Lower lobe of right lung (tissue), 2 donors: Measurements from ENCODE around the gene CCDC146. TPM values are rescaled to one million over a fixed set of nuclear protein-coding genes. Genes with fewer than 3 reads are reported as not detected.

Source experiments
- ATAC-seq, 2 donors: fragments of 200-7000 bp; cut with Tn5 transposase; one replicate each; pipeline ENCODE4 v1.9.1; 2020 to 2022; ENCODE audit warnings: mild to moderate bottlenecking in 2 of 2, moderate library complexity in 2 of 2
- DNase-seq: peaks from one replicate; pipeline ENCODE4 v3.0.0-alpha.2; 2020
- H3K27ac ChIP-seq: fragments of 200-600 bp; one replicate; pipeline ENCODE4 v1.8.0; 2022
- H3K27me3 ChIP-seq: fragments of 200-600 bp; one replicate; pipeline ENCODE4 v1.8.0; 2022; ENCODE audit warnings: low read depth
- H3K36me3 ChIP-seq: fragments of 200-600 bp; one replicate; pipeline ENCODE4 v1.8.0; 2022; ENCODE audit warnings: mild to moderate bottlenecking
- H3K4me1 ChIP-seq: fragments of 200-600 bp; one replicate; pipeline ENCODE4 v1.8.0; 2022
- H3K4me3 ChIP-seq: fragments of 200-600 bp; one replicate; pipeline ENCODE4 v1.8.0; 2022; ENCODE audit warnings: mild to moderate bottlenecking
- H3K9me3 ChIP-seq: fragments of 200-600 bp; one replicate; pipeline ENCODE4 v1.8.0; 2022
- intact Hi-C: fragments of 100-400 bp; cut with DNase I; formaldehyde crosslinking; loops from one replicate; pipeline ENCODE4 v1.11.0; 2022
- total RNA-seq: library from RNA; stranded (reverse); fragmentation: NEBNext Ultra II Directional; extraction: Animal tissue kit (Norgen Biotek cat#: 25700); gene quantifications from one replicate; pipeline ENCODE4 v1.2.1, GENCODE V29; 2021
- TF ChIP-seq, protein P1 (sequence below): fragments of 200-600 bp; IDR thresholded peaks from one replicate; pipeline ENCODE4 v1.8.0; 2022; ENCODE audit warnings: antibody characterized with exemption, mild to moderate bottlenecking
- donor health status: DM: no; HTN: yes; CAD: no; lungs with severe emphysema.

Gene CCDC146
- total RNA-seq, 1 donor from 2014 or later = 17.3 TPM

GRCh38 chr7:77284616-77285015, 162.2 kb downstream of the CCDC146 start:
- Histone ChIP-seq H3K36me3 (no peaks in the 10 kb centered on the region), H3K4me3 (no peak overlapping the region), H3K27ac (no peak overlapping the region), H3K9me3 (no peaks in the 10 kb centered on the region), H3K27me3 (no peaks in the 10 kb centered on the region), H3K4me1 (peaks cover 8% of the 10 kb centered on the region)
- TF ChIP-seq, protein P1, sequence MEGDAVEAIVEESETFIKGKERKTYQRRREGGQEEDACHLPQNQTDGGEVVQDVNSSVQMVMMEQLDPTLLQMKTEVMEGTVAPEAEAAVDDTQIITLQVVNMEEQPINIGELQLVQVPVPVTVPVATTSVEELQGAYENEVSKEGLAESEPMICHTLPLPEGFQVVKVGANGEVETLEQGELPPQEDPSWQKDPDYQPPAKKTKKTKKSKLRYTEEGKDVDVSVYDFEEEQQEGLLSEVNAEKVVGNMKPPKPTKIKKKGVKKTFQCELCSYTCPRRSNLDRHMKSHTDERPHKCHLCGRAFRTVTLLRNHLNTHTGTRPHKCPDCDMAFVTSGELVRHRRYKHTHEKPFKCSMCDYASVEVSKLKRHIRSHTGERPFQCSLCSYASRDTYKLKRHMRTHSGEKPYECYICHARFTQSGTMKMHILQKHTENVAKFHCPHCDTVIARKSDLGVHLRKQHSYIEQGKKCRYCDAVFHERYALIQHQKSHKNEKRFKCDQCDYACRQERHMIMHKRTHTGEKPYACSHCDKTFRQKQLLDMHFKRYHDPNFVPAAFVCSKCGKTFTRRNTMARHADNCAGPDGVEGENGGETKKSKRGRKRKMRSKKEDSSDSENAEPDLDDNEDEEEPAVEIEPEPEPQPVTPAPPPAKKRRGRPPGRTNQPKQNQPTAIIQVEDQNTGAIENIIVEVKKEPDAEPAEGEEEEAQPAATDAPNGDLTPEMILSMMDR = no peak
- DNase-seq (no peak), ATAC-seq (no peak)
- intact Hi-C loops = no loop called here

DNA sequence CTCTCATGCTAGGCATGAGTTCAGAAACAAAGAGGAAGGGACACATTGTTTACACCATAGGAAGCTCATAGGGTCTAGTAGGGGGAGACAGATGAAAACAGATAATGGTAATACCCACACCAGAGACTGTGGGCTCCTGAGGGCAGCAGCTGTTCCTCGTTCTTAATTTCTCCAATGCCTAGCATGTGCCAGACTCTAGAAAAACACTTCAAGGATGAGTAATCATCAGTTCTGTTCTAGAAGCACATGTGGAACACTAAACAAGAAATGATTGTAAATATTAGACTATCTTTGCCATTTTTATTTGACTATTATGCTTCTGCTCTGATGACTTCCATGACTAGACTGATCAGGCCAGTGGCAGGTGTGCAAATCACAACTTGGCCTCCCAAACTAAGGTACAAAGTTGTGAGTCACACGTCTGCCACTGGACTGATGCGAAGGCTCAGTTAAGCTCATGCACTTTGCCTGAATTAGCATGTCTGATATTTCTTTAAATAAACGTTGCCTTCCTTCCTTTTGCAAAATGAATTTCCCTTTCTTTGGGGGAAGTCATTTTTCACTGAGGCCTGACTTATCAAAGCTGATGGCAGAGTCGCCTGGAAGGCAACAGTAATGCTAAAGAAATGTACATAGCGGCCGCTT, 166.4 kb downstream of the CCDC146 start:
- TF ChIP-seq, protein P1 = no peak
- H3K4me1 ChIP-seq = peaks cover 8% of the 10 kb centered on the region
- no peaks in the 10 kb centered on the region for H3K9me3 ChIP-seq
- ATAC-seq = no peak
- no peak for DNase-seq
- no peaks in the 10 kb centered on the region for H3K27me3 ChIP-seq
- intact Hi-C loops = no loop called here
- no peaks in the 10 kb centered on the region for H3K36me3 ChIP-seq
- no peak overlapping the region for H3K27ac ChIP-seq
- no peak overlapping the region for H3K4me3 ChIP-seq

DNA sequence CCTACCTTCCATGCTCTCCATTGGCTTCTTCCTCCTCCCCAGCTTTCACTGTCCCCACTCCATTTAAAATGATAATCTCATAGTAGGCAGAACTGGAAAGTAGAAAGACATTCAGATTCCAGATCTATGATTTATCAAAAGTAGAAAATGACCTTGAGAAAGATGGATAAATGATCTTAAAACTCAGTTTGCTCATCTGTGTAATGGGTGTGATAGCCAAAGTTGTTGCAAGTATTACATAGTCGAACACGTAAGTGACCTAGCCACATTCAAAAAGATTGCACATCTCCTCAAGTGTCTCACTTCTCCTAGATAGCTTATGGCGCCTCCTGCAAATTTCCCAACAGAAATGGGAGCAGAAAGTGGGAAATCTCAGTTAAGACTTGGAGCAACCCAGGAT, 167.0 kb downstream of the CCDC146 start:
- Histone ChIP-seq H3K27me3 (no peaks in the 10 kb centered on the region), H3K4me1 (peaks cover 8% of the 10 kb centered on the region), H3K27ac (no peak overlapping the region)

GRCh38 chr7:77290425-77290824, 168.0 kb downstream of the CCDC146 start:
- ATAC-seq = no peak
- Histone ChIP-seq H3K36me3 (no peaks in the 10 kb centered on the region), H3K4me3 (no peak overlapping the region), H3K27ac (no peak overlapping the region), H3K9me3 (no peaks in the 10 kb centered on the region), H3K27me3 (no peaks in the 10 kb centered on the region), H3K4me1 (peaks cover 8% of the 10 kb centered on the region)
- intact Hi-C loops = no loop called here
- TF ChIP-seq, protein P1 = no peak
- DNase-seq = no peak

More for the DNA sequence above, 167.0 kb downstream of the CCDC146 start:
- Histone ChIP-seq H3K4me3 (no peak overlapping the region), H3K36me3 (no peaks in the 10 kb centered on the region), H3K9me3 (no peaks in the 10 kb centered on the region)
- TF ChIP-seq, protein P1 = no peak
- intact Hi-C loops = no loop called here
- DNase-seq = no peak
- no peak for ATAC-seq

DNA sequence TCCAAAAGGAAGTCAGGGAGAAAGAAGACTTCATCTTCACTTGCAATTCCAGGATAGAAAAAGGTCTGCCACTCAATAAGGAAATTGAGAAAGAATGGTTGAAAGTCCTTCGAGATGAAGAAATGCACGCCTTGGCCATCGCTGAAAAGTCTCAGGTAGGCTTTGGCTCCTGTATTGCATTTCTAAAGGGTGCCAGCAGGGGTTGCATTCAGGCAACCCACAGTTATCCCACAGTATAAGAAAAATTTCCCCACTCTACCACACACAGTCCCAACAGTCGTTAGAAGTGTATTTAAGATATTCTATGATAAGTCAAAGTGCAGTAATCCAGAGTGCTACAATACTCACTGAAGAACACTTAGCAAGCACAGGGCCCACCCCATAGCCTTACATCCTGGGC, 170.6 kb downstream of the CCDC146 start:
- Histone ChIP-seq H3K4me1 (peaks cover 8% of the 10 kb centered on the region), H3K9me3 (peaks cover 10% of the 10 kb centered on the region), H3K27ac (no peak overlapping the region), H3K36me3 (no peaks in the 10 kb centered on the region), H3K27me3 (no peaks in the 10 kb centered on the region), H3K4me3 (no peak overlapping the region)
- ATAC-seq (no peak), DNase-seq (no peak)
- TF ChIP-seq, protein P1 = no peak
- intact Hi-C loops = no loop called here
